ENCODE results near the gene STK32C.

STK32C gene

DNA sequence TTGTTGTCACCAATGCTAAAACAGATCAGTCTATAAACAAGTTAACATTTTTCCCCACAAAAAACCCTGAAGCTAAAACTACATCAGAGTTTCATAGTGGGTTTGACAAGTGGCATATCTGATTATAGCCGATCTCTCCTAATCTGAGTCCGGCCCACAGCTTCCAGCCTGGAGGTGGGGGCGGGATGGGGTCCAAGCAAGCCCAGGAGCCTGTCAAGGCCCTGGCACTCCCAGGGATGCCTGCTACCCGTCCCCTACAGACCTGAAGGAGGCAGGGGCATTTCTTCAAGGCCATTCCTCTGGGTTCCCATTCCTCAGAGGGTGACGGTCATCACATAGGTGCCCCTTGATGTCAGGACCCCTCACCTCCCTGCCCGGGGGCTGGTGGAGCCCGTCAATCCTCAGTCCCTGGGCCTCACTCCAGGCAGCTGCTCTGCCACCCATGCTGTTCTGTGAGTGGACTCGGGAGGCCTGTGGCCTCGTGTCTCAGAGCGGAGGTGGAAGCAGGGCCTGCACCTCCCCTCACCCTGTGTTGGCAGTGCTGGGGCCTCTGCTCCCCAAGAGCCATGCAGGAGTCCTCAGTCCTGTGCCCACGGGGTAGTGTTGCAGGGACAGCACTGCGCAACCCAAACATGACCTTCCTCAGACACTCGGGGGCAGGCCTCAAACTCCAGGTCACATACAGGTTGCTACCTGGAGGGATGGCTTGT, 112.2 kb downstream of the STK32C start:
- DNase-seq, result no peak

DNA sequence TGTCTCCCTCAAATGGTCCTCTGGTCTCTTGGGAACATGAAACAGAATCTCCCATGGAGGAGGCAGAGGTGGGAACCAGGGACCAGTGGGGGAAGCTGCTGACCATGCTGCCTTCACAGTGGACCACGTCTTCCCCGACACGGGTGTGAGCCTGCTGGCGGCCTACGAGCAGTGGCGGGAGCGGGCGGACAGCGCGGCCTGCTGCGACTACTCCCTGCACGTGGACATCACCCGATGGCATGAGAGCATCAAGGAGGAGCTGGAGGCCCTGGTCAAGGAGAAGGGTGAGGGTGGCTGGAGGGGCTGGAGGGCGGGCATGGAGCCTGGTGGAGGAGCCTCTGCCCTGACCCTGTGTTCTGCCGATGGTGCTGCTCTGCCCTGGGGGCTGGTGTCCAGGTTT, 113.0 kb downstream of the STK32C start:
- no peak for DNase-seq

- DNase-seq, result no peak
Observed at GRCh38 chr10:132193907-132194552, 113.7 kb downstream of the STK32C start.

- no peak for DNase-seq
Observed at GRCh38 chr10:132192991-132193665, 114.6 kb downstream of the STK32C start.

DNA sequence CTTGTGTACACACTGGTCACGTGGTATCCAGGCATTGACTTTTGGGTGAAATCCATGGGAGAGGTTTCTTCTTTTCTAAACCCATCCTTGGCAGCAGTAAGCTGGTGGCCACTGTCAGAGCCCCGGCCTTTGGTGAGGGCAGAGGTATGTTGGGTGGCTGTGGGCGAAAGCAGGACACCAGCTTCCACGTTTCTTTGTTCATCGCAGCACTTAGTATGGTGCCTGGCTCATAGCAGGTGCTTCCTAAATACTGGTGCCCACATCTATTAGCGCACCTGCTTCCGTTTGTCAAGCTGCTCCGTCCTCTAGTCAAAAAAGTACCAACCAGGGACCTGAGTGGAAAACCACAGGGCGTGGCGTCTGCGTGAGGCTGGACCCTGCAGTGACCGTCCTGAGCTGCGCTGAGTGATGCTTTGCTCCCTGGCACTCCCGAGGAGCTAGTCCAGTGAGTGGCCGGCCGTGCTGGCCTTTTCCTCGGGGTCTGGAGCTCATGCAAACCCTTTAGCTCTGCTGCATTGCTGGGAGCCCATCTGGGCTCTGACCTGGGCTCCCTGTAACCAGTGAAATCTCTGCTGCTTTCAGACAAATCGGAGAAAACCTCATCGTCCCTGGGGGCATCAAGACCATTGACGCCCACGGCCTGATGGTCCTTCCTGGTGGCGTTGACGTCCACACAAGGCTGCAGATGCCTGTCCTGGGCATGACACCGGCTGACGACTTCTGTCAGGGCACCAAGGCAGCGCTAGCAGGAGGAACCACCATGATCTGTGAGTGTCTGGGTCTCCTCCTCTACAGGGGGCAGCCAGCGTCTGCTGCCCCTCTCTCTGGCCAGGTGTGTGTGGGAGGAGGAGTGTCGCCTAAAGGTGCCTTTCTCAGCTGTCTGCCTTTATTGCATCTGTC, 115.4 kb downstream of the STK32C start:
- no peak for DNase-seq

DNA sequence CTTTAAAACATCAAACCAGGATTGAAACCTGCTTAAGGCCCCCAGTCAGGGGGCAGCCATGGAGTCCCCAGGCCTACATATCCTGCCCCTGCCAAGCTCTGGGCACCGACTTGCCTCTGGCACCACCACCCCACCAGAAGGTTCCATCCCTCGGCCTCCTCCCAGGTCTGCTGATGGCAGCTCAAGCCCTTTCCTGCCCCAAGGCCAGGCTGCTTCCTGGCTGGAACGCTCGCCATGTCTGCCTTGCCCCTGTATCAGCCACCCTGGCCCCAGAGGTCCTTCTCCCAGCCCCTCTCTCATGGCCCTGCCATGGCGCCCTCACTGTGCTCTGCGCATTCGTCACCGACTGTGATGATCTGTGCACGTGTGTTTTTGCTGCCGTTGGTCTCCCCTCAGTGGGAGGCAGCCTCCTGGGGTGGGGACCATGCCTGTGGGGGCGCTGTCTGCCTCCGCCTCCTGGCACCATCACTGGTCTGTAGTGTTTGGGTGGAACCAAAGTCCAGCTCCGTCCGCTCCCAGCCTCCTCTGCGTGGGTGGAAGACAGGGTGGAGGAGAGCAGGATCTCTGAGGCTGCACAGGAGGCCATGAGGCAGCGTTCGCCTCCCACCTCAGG, 117.8 kb downstream of the STK32C start:
- no peak for DNase-seq

- DNase-seq, result no peak
Observed at GRCh38 chr10:132189016-132189415, 118.7 kb downstream of the STK32C start.

GRCh38 chr10:132188331-132188730, 119.4 kb downstream of the STK32C start:
- DNase-seq, result no peak

DNA sequence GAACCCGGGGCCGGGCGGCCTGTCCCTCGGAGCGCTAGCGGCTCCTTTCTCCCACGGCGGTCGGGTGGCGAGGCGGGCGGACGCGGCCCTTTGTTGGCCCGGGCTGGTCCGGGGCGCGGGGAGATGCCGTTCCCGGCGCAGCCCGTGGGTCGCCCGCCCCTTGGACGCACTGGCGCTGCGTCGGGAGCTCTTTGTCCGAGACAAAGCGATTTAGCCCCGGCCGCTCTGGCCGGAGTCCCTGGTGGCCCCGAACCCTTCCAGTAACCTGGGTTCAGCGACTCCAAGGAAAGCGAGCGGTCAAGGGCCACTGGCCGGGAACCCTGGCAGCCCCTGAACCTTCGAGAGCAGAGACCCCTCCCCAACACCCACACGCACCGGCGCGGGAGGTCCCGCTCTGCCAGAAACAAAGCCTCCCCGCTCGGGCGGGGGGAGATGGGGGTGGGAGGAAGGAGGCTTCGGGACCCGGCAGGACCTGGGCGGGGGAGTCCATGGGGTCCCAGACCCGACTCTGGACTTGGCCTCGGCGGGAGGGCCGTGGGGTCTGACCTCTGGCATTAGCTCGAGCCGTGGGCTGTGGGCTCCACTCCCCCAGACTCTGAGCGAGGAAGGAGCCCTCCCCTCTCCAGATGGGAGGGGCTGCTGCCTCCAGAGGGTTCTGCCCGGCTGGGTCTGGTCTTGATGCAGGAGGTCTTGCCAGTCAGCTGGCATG, 120.2 kb downstream of the STK32C start:
- no peak for DNase-seq

DNA sequence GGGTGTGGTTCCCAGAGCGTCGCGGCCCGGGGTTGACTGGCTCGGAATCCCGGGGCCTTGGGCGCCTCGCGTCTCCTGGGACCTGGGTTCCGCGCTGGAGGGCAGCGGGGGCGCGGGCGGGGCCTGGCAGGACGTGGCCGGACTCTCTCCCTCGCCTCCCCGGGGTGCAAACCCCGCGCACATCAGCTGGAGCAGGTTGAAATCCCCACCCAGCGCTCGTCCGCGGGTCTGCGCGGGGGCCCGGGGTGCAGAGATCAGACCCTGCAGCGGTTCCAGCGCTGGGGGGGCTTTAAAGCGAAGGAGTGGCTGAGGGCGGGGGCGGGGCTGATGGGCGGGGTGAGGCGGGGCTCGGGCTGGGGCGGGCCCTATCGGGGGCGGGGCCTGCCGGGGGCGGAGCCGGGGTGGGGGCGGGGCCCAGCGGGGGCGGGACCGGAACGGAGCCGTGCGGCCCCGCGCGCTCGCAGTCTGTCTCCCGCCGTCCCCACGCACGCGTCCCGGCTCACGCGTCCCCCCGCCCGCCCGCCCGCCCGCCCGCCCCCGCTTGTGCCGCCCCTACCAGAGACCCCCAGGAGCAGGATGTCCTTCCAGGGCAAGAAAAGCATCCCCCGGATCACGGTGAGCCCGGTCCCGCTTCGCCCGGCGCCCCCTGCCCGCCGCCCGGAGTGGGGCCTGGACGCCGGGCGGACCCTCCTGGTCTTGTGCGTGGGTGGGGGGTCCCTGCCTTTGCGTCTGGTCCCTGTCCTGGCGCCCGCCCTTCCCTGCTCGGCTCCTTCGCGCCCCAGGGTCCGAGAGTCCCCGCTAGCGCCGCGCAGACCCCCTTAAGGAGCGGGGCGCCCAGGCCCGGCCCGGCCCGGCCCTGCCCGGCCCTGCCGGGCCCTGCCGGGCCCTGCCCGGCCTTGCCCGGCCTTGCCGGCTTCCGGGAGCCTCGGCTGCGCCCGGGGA, 121.0 kb downstream of the STK32C start, which contains the start of gene DPYSL4:
DPYSL4 (plus strand) TSS at position 461 of the 942 bp plus-strand sequence; CDS start at position 577, 116 bp downstream.
- DNase-seq, result no peak

DNA sequence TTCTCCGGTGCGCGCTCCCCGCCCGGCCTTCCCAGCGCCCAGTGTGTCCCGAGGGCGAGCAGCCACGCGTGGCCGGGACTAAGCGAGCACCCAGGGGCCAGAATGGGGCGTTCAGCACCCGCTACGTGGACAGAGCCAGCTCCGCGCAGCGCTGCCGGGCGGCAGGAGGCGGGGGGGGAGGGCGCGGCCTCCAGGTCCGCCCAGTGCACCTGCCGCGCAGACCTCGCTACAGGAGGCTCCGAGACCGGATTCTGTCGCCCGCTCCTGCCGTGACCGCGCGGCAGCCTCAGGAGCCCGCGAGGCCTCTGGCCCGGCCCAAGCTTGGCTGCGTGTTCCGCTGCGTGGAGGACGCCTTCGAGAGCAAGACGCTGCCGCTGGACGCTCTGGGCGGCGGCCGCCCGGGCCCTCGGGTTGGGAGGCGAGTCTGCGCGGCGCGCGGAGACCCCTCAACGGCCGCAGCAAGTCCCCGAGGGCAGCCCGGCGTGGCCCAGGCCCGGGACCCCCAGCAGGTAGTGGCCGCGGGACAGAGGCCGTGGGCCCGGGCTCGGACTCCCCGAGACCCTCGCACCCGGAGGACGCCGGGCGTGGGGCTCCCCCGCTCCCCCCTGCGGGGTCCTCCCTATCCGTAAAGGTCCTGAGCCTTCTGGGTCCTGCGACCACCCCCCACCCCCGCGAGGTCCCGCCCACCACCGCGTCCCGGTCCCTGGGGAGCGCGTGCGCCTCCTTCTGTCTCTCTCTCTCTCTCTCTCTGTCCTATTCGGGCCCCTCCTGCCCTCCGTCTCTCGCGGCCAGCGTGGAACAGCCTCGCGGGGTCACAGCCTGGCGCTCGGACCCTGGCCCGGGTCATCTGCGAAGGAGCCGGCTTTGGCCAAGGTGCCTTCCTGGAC, 121.9 kb downstream of the STK32C start:
- DNase-seq, result no peak

DNA sequence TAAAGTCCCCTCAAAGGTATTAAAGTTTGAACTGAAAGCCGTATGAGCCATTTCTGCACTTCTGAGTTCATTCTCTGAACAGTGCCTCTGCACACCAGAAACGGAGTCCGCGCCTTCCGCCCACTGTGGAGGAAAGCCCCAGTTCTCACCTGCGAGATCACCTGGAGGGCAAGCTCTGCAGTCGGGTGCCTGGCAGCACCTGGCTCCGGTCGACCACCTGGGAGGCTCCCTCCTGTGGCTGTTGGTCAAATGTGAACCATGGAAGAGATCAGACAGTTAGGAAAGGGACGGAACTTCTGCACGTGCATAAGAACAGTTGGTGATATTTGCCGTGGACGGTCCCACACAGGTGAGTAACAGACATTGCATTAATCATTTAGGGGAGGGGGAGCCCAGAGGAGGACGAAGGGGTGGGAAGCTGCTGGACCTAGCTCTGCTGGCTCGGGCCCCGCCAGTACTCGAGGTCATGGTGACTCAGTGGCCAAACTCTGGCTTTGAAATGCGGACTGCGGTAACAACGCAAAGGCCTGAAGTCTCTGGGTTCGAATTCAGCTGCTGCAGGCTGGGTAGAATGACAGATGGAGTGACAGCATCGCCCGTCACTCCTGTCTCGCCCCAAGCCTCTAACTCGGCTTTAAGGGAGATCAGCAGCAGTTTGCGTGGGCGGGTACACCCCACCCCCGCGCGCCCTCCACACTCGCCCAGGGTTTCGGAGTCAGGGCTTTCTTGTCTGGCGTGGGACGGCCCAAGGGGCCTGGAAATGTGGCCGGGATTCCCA, 122.7 kb downstream of the STK32C start:
- no peak for DNase-seq

GRCh38 chr10:132183046-132183445, 124.7 kb downstream of the STK32C start:
- DNase-seq, result no peak

DNA sequence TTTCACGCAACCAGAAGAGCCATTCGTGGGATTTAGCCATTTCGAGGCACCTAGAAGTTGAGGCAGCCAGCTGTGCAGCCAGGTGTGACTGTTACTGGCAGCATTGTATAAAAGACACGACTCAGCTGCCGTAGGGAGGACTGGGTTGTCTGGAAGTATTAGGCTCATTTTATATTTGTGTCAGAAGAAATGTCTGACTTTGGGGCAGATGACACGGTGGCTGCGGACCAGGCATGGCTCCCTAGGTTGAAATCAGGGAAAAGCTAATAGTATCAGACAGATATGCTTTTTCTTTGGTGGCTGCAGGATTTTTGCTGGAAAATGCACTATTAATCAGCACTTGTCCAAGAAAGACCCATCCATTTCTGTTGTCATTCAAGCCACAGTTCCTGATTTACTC, 125.2 kb downstream of the STK32C start:
- no peak for DNase-seq

DNA sequence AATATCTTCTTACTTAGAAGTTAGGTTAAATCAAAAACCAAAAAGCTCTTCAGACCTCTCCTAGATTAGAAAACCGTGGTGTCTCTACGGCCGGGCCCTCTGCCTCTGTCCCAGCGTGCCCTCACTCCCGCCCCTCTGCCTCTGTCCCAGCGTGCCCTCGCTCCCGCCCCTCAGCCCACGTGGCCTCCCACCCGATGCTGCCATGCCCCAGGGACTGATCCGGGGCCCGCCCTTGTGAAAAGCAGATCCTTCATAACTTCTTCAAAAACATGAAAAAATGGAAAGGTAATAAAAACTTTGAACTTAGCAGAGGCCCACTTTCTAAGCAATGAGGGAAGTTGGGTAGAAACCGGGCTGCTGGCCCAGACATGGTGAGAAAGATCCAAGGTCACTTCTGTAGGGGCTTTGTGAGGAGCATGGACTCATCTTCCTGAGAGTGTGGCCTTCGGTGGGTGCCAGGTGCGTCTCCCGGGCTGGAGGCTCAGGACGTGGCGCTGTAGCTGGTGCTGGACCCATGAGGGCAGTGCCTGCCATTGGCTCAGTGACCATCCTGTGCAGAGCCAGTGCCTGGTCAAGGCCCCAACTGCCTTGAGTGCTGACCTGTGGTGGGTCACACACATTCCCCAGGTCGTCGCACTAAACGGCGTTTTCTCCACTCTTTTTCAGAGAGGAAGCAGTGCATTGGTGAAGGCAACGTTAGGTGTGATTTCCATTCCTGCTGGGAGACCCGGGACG, 125.9 kb downstream of the STK32C start:
- DNase-seq, result no peak

DNA sequence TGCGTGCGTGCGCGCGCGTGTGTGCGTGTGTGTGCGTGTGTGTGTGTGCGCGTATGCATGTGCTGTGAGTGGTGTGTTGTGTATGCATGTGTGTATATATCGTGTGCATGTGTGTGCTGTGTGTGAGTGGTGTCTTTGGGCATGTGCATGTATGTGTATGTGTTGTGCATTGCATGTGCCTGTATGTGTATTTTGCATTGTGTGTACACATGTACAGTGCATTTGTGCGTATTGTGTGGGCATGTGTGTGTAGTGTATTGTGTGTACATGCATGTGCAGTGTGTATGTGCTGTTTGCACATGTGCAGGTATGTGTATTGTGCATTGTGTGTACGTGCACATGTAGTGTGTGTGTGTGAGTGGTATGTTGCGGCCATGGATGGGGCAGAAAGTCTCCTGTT, 127.0 kb downstream of the STK32C start:
- DNase-seq, result no peak

DNA sequence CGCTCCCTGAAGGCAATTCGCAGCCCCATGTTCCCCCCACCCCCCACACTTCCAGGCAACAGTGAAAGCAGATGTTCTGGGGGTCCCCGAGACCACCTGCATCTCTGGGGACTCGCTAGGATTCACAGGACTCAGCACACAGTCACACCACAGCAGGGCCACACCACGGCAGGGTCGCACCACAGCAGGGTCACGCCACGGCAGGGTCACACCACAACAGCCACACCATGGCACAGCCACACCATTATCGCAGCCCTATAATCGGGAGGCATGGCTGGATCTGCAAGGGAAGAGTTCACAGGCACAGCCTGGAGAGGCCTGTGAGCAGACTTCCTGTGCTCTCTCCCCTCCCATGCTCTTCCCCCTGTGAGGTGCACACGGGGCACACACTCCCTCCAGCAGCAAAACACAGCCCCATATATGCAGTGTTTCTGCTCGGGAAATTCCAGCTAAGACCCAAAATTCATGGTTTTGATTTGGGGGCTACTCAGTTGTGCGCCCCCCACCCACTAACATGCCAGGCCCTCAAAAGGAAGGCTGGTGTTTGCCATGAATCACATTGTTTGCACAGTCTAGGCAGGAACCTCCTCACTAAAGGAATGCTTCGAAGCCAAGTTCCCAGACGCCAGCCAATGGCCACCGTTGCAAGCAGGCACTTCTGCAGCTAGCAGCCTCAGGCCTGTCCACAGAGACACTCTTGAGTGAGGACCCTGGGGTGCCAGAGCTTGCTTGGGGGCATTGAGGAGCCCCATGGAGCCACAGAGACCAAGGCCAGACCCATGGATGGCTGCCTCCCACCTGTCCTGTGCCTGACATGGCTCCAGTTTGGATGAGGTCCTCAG, 128.0 kb downstream of the STK32C start:
- no peak for DNase-seq

All from MV-4-11 (cell line).